C1 segment of cervical spinal cord (tissue), 14 donors: Measurements from ENCODE around the gene GABPB1.

ENCODE experiments used
- DNase-seq, 14 donors: peaks; one replicate each; lab custom pipeline; 2025; lab: John Stamatoyannopoulos, UW

GABPB1 gene

GRCh38 chr15:50244153-50244552 is 110.8 kb downstream of the GABPB1 start:
- no peak for DNase-seq

GRCh38 chr15:50241684-50242450 is 113.1 kb downstream of the GABPB1 start:
- DNase-seq: no peak

- no peak for DNase-seq
These were observed 116.7 kb downstream of the GABPB1 start for GRCh38 chr15:50238255-50238654.

- no peak for DNase-seq
These were observed 118.6 kb downstream of the GABPB1 start for GRCh38 chr15:50236433-50236832.

- DNase-seq: no peak
These were observed 119.2 kb downstream of the GABPB1 start for GRCh38 chr15:50235794-50236193.

GRCh38 chr15:50234764-50235163 is 120.2 kb downstream of the GABPB1 start:
- no peak for DNase-seq

GRCh38 chr15:50233192-50233736 is 121.7 kb downstream of the GABPB1 start:
- no peak for DNase-seq

- no peak for DNase-seq
These were observed 122.2 kb downstream of the GABPB1 start for GRCh38 chr15:50232791-50233190.

- no peak for DNase-seq
These were observed 123.2 kb downstream of the GABPB1 start for GRCh38 chr15:50231761-50232160.

- no peak for DNase-seq
These were observed 125.7 kb downstream of the GABPB1 start for GRCh38 chr15:50229336-50229735.

- no peak for DNase-seq
These were observed 126.1 kb downstream of the GABPB1 start for GRCh38 chr15:50228866-50229265.

GRCh38 chr15:50227076-50227475 is 127.9 kb downstream of the GABPB1 start:
- DNase-seq: no peak

- DNase-seq: no peak
These were observed 129.1 kb downstream of the GABPB1 start for GRCh38 chr15:50225938-50226337.
